Activated T-cell treated with anti-CD3 and anti-CD28 coated beads, Interleukin-2, amount 50 U/mL, for 72 hours (primary cell): Measurements from ENCODE around the gene SLC44A2. TPM values are rescaled to one million over a fixed set of nuclear protein-coding genes. Genes with fewer than 3 reads are reported as not detected.
A peak's percentile ranks its signal among the peaks of the same experiment; 100 is the strongest.

ENCODE experiments used
- ATAC-seq, 2 donors: fragments of 150-1000 bp; cut with Tn5 transposase; replicated peaks in 1 of 2; 2 replicates each; pipeline ENCODE4 v1.10.0; 2021; ENCODE audit warnings: moderate library complexity in 2 of 2, mild to moderate bottlenecking in 1 of 2
- DNase-seq, 2 donors: peaks; one replicate each; pipeline ENCODE4 v3.0.0; 2021 to 2022; ENCODE audit warnings: mixed read lengths in 1 of 2
- H3K27ac Mint-ChIP-seq: one replicate; pipeline ENCODE4 v1.8.0; 2022; ENCODE audit warnings: mild to moderate bottlenecking, moderate library complexity, mixed read lengths
- H3K27me3 Mint-ChIP-seq: one replicate; pipeline ENCODE4 v1.8.0; 2022; ENCODE audit warnings: low read depth, mixed read lengths
- H3K36me3 Mint-ChIP-seq, 2 donors: one replicate each; pipeline ENCODE4 v1.8.0; 2022; ENCODE audit warnings: mixed read lengths in 2 of 2, mild to moderate bottlenecking in 1 of 2; ENCODE audit not compliant: insufficient read depth in 2 of 2
- H3K4me1 Mint-ChIP-seq: one replicate; pipeline ENCODE4 v1.8.0; 2022; ENCODE audit warnings: low read depth, mixed read lengths
- H3K4me3 Mint-ChIP-seq, 2 donors: one replicate each; pipeline ENCODE4 v1.8.0; 2022; ENCODE audit warnings: mild to moderate bottlenecking in 2 of 2, mixed read lengths in 2 of 2, moderate library complexity in 2 of 2
- H3K9me3 Mint-ChIP-seq, 2 donors: one replicate each; pipeline ENCODE4 v1.8.0; 2022; ENCODE audit warnings: mixed read lengths in 2 of 2
- total RNA-seq, 2 donors: library from RNA; stranded (reverse); gene quantifications; one replicate each; pipeline ENCODE4 v1.2.3, GENCODE V29; 2022

The SLC44A2 gene
- 100 to 1,000 TPM; 131 to 148 TPM for total RNA-seq

GRCh38 chr19:10625003-10625761 lies at the start of gene SLC44A2:
Gene SLC44A2 (plus strand): TSS chr19:10625553. CDS start chr19:10625634, 81 bp downstream.
- Mint-ChIP-seq H3K27ac (peak within 1 kb of the TSS; percentile 68), H3K27me3 (no peaks in the 10 kb centered on the region), H3K4me3 (no peak within 1 kb of the TSS), H3K9me3 (no peaks in the 10 kb centered on the region), H3K4me1 (peaks cover 47% of the 10 kb centered on the region), H3K36me3 (peaks cover 7 to 17% of the 10 kb centered on the region in 2 donors)
- no peak for ATAC-seq
- no peak for DNase-seq

GRCh38 chr19:10577951-10578350 lies 47.4 kb upstream of the SLC44A2 start:
- no peaks in the 10 kb centered on the region for H3K36me3 Mint-ChIP-seq
- no peak overlapping the region for H3K4me3 Mint-ChIP-seq
- ATAC-seq = no peak
- no peak overlapping the region for H3K27ac Mint-ChIP-seq
- DNase-seq = no peak
- H3K9me3 Mint-ChIP-seq = no peaks in the 10 kb centered on the region
- peaks cover 6% of the 10 kb centered on the region for H3K4me1 Mint-ChIP-seq
- no peaks in the 10 kb centered on the region for H3K27me3 Mint-ChIP-seq

GRCh38 chr19:10580979-10581631 lies 44.2 kb upstream of the SLC44A2 start:
- no peaks in the 10 kb centered on the region for H3K27me3 Mint-ChIP-seq
- no peaks in the 10 kb centered on the region for H3K9me3 Mint-ChIP-seq
- no peak overlapping the region for H3K27ac Mint-ChIP-seq
- ATAC-seq (peak; percentile 95), DNase-seq (peak; percentile 89 to 90)
- H3K36me3 Mint-ChIP-seq = no peaks in the 10 kb centered on the region
- H3K4me1 Mint-ChIP-seq = peaks cover 6% of the 10 kb centered on the region
- H3K4me3 Mint-ChIP-seq = peak overlapping the region; percentile 17 to 20

GRCh38 chr19:10582091-10582490 lies 43.3 kb upstream of the SLC44A2 start:
- H3K4me3 Mint-ChIP-seq = no peak overlapping the region
- no peak overlapping the region for H3K27ac Mint-ChIP-seq
- peaks cover under 1% of the 10 kb centered on the region for H3K27me3 Mint-ChIP-seq
- no peaks in the 10 kb centered on the region for H3K36me3 Mint-ChIP-seq
- peaks cover 6% of the 10 kb centered on the region for H3K4me1 Mint-ChIP-seq
- no peak for DNase-seq
- no peaks in the 10 kb centered on the region for H3K9me3 Mint-ChIP-seq
- ATAC-seq = no peak

- H3K9me3 Mint-ChIP-seq = peaks cover 0 to 6% of the 10 kb centered on the region in 2 donors
- DNase-seq = no peak
- H3K36me3 Mint-ChIP-seq = no peaks in the 10 kb centered on the region
- peaks cover 11% of the 10 kb centered on the region for H3K27me3 Mint-ChIP-seq
- H3K27ac Mint-ChIP-seq = no peak overlapping the region
- H3K4me1 Mint-ChIP-seq = peaks cover 12% of the 10 kb centered on the region
- no peak for ATAC-seq
- no peak overlapping the region for H3K4me3 Mint-ChIP-seq
Measured at GRCh38 chr19:10583036-10583776, 42.1 kb upstream of the SLC44A2 start.

- peaks cover 6% of the 10 kb centered on the region for H3K4me1 Mint-ChIP-seq
- no peaks in the 10 kb centered on the region for H3K36me3 Mint-ChIP-seq
- no peak overlapping the region for H3K4me3 Mint-ChIP-seq
- ATAC-seq (no peak), DNase-seq (no peak)
- H3K9me3 Mint-ChIP-seq = peaks cover 0 to 6% of the 10 kb centered on the region in 2 donors
- no peak overlapping the region for H3K27ac Mint-ChIP-seq
- peaks cover 11% of the 10 kb centered on the region for H3K27me3 Mint-ChIP-seq
Measured at GRCh38 chr19:10586396-10586795, 39.0 kb upstream of the SLC44A2 start.

- ATAC-seq (no peak), DNase-seq (no peak)
- Mint-ChIP-seq H3K27ac (no peak within 1 kb of the TSS), H3K4me1 (peaks cover 6% of the 10 kb centered on the region), H3K27me3 (peaks cover 11% of the 10 kb centered on the region), H3K36me3 (no peaks in the 10 kb centered on the region), H3K9me3 (peaks cover 0 to 6% of the 10 kb centered on the region in 2 donors), H3K4me3 (no peak within 1 kb of the TSS)
Measured at GRCh38 chr19:10587022-10587838, 38.1 kb upstream of the SLC44A2 start, which contains the start of gene AP1M2. Gene AP1M2 (minus strand): TSS chr19:10587312. CDS start chr19:10587231, 81 bp downstream.

- no peak overlapping the region for H3K4me3 Mint-ChIP-seq
Measured at GRCh38 chr19:10587839-10588150, 37.6 kb upstream of the SLC44A2 start.

GRCh38 chr19:10593148-10593547 lies 32.2 kb upstream of the SLC44A2 start:
- DNase-seq (no peak), ATAC-seq (no peak)
- peaks cover 19% of the 10 kb centered on the region for H3K4me1 Mint-ChIP-seq
- H3K27me3 Mint-ChIP-seq = peaks cover under 1% of the 10 kb centered on the region
- H3K27ac Mint-ChIP-seq = no peak overlapping the region
- no peaks in the 10 kb centered on the region for H3K9me3 Mint-ChIP-seq
- no peaks in the 10 kb centered on the region for H3K36me3 Mint-ChIP-seq
- no peak overlapping the region for H3K4me3 Mint-ChIP-seq

More at GRCh38 chr19:10587839-10588150, 37.6 kb upstream of the SLC44A2 start:
- Mint-ChIP-seq H3K9me3 (peaks cover 0 to 6% of the 10 kb centered on the region in 2 donors), H3K27me3 (peaks cover 11% of the 10 kb centered on the region), H3K27ac (no peak overlapping the region), H3K4me1 (peaks cover 6% of the 10 kb centered on the region), H3K36me3 (no peaks in the 10 kb centered on the region)
- DNase-seq (no peak), ATAC-seq (no peak)

GRCh38 chr19:10593820-10594637 lies 31.3 kb upstream of the SLC44A2 start:
- Mint-ChIP-seq H3K27me3 (no peaks in the 10 kb centered on the region), H3K9me3 (no peaks in the 10 kb centered on the region), H3K27ac (no peak overlapping the region), H3K4me1 (peaks cover 19% of the 10 kb centered on the region), H3K36me3 (no peaks in the 10 kb centered on the region), H3K4me3 (no peak overlapping the region)
- no peak for ATAC-seq
- DNase-seq = no peak

GRCh38 chr19:10600149-10600548 lies 25.2 kb upstream of the SLC44A2 start:
- peaks cover 3 to 5% of the 10 kb centered on the region in 2 donors for H3K36me3 Mint-ChIP-seq
- H3K4me3 Mint-ChIP-seq = no peak overlapping the region
- no peak overlapping the region for H3K27ac Mint-ChIP-seq
- ATAC-seq (no peak), DNase-seq (no peak)
- no peaks in the 10 kb centered on the region for H3K27me3 Mint-ChIP-seq
- peaks cover 41% of the 10 kb centered on the region for H3K4me1 Mint-ChIP-seq
- no peaks in the 10 kb centered on the region for H3K9me3 Mint-ChIP-seq

- Mint-ChIP-seq H3K9me3 (no peaks in the 10 kb centered on the region), H3K27ac (no peak overlapping the region), H3K27me3 (no peaks in the 10 kb centered on the region), H3K4me1 (peaks cover 22% of the 10 kb centered on the region), H3K36me3 (peaks cover 3 to 5% of the 10 kb centered on the region in 2 donors), H3K4me3 (peak overlapping the region; percentile 68 to 76)
- ATAC-seq = no peak
- no peak for DNase-seq
Measured at GRCh38 chr19:10601999-10602329, 23.4 kb upstream of the SLC44A2 start.
